HG03521 (cell line): ENCODE results near the gene CAVIN2.

Experiments used
- ATAC-seq: cut with Tn5 transposase; IDR thresholded peaks from one replicate; pipeline ENCODE4 v1.9.1; 2021; ENCODE audit warnings: mild to moderate bottlenecking, moderate library complexity; ENCODE audit not compliant: unreplicated experiment

The CAVIN2 gene

DNA sequence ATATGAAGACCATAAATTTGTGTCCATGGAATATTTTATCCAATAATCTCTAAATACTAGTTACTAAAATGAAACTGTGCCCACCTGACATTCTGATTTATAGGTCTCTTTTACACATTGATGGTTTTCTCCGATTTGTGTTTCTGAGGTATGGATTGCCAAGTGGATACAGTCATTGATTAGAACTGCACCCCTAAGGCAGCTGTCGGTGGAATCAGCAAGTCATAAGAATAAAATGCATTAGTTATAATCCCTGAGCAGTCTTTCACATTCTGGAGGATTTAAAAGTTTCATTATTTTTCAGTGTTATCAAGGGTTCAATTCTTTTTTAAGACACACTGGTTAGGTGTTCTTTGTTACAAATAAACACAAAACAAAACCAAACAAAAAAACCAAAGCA lies 6.0 kb downstream of the CAVIN2 start:
- ATAC-seq: no peak

DNA sequence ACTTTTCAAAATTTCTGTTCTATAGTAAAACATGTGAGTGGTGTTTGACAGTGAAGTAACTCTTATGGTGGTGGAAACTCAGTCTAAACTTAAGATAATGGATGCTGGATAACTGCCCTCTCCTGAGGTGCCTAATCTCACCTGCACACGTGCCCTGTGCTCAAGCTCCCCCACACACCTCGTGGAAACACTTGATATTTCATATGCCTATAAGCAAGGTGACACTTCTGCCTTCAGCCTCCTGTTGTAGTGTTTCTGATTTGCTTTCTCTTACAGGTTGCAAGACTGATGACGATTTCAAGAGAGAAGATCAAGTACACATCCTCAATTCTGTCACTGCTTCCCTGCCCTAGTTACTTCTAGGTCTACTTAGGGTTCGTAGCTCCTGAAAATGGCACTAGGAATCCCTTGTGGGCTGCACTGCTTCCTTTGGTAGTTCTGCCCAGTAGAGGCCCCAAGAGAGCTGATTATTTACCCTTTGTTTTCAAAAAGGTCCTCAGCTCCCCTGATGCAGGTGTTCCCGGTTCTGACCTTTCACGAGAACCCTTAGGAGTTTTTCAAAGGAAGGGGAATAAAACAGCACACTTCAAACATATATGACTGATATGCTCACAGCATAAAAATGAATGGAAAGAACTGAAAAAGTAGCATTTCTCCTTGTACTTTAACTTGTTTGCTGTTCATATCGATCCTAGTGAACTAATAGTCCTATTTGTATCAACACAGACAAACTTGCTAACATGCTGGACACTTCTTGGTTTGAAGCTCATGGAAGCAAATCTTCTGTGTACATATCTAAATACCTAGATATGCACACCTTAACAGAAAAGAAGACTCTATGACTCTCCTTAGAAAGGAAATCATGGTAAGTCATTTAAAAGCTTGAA lies 6.7 kb downstream of the CAVIN2 start:
- no peak for ATAC-seq

DNA sequence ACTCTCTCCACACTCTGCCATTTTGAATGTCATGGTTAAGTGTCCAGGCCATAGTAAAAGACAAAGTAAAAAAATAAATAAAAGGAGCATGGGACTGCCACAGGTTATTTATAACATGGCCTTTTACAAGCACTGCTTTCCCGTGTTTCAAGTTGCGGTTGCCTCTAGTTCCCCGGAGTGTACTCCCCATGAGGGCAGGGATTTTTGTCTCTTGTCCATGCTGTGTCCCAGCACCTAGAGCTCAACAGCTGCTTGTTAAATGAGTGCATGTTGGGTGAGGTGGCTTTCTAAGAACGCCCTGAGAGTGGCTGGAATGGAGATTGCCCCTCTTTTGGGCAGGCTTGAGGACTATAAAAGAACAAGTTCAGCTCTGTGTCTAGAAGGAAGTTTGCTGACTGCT lies 8.4 kb downstream of the CAVIN2 start:
- no peak for ATAC-seq

DNA sequence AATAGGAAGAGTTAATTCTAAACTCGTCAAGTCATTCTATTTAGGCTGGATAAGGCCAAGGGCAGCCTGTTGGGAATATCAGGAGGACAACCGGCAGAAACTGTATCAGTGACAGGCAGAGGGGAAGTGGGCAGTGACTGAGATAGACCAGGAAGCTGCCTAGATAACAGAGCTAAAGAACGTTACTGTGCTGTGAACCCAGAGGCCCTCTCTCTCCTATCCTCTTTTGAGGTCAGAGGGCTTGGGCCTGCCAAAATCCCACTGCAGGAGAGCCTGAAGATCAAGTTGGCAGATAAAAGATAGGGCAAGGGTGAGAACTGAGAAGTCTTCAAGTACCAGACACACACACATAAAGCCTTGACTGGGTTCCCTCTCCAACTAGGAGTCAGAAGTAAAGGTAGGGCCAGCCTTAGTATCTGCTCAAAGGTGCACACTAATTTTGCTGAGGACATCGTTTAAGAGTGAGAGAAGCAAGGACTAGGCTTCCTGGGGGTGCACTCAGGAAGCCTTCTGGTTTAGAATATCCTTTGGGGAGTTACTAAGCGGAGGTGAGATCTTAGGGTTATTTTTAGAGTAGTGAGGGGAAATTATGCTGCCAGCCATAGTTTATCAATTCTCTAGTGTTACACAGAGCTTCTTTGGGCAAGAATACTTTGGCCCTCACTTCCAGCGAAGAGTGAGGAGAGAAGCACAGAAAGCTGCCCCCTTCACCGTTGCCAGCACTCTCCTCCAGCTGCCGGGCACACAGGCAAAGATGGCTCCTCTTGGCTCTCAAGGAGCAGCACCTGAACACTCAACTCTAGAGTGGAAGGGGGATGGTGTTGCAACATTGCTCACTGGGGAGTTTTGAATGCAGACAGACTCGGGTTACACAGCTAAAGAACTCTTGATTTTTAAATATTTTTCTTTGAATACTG lies 9.8 kb downstream of the CAVIN2 start:
- ATAC-seq: no peak

DNA sequence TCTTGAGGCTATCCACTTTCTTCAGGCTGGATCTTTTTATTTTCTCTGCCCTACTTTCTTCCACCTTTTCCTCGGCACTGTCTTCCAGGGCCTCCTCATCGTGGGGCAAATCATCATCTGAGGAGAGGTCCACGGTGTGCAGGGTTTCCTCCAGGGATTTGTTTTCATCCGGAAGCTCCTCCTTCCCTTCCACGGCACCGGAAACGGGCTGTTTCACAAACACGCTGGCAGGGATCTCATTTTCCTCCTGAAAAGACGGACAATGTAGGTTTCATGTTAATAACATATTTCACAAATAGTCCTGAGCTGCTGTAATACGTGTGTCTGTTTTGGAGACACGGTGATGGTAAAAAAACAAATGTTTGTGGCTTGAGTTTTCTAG lies 10.4 kb downstream of the CAVIN2 start:
- ATAC-seq: no peak

DNA sequence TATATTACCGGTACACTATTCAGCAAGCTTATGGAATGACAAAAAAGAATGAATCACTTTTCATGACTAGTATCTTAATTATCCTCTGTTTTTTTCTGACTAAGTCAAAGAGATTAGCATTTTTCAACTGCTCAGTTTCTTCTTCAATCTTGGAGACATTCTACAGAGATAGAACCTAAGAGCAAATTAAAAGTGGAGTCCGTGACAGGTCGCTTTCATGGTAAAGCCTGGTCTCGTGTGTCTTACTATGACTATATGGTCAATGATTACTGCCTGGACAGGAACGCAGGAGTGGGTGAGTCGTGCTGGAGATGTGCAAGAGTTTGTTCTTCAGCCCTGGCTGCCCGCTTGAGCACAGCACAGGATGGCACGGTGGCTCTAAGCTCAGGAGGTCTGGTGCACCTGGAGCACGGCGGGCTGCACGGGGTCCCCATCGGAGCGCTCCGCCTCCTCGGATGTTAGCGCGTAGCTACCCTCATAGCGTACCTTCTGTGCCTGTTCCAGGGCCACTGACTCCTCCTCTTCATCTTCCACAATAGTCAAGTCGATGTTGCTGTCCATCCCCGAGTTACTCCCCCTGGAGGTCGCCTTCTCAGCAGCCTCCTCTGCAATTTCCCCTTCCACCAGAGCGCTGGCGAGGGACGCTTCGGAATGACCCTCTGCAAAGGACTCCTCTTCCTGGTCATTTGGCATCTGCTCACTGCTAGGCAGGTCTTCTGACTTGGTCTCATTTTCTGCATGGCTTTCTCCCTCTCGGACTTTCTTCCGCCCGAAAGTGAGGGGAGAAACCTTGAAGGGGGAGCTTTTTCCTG lies 11.1 kb downstream of the CAVIN2 start:
- no peak for ATAC-seq

DNA sequence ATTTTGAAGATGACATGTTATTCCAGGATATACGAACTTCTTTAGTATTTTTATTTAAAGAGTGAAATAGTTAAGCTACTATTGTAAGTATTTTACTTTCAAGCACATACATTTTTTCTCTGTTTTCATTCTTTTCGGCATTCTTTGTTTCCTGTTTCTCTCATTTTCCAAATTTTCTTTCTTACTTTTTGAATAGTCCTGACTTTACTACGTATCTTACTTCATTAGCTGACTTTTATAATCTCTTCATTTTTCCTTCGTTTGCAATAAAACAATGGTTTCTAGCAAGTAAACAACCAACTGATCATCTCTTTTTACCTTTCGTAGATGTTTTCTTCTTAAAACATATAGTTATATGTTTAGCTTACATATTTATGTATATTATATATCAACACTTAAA lies 11.8 kb downstream of the CAVIN2 start:
- ATAC-seq: no peak

DNA sequence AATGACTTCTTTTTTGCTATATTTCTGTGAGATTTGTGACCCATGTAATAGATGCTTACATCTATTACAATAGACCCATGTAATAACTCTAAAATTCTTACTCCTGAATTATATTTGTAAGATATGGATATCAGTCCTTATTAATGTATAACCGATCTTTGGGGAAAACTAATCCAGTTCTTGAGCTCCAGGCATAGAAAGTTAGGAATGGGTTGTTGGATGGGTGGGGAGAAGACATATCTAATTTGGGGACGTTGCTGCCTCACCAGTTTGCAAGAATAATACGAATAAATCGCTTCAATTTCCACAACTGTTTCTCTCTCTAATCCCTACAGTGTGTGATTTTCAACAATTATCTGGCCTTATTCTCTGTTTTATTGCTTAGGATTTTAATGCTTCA lies 13.5 kb downstream of the CAVIN2 start:
- ATAC-seq: no peak

DNA sequence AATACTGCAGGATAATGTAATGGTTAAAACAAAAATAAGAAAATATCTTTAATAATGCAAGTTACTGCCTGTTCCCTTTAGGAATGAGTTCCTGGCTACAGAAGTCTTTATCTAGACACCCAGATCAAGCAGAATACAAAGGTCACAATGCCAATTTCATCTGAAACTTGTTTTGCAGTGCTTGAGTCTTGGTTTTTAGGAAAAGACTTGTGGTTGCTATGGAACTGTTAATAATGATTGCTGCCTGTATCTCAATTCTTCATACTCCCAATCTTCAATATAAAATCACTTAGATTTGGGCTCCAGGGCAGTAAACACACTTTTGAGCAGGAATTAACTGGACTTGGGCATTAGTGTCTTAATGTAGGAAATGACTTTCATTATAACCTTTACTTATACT lies 14.2 kb downstream of the CAVIN2 start:
- no peak for ATAC-seq

DNA sequence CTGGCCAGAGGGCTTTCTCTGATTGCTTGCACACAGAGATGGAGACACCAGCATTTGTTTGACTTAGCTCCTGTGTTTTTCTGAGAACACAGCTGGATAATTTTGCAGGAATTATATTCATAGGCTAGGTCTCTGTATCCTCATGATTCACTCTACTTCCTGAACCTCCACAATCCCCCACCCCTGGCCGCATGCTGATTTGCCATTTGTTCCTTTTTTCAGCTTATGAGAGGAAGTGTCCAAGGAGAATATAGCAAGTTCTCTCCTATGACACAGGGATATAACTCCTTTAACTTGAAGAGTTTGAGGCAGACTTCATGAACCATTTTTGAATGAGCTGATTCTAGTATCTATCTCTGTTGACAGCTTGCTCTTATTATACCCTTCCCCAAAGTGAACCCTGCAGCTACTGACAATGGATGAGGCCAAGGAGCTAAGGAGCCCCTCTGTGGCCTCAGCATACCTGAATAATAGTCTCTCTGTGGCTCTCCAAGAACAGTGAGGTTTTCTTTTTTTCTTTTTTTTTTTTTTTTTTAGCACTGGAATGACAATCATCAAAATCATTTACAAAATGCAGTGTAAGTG lies 15.4 kb downstream of the CAVIN2 start:
- no peak for ATAC-seq

DNA sequence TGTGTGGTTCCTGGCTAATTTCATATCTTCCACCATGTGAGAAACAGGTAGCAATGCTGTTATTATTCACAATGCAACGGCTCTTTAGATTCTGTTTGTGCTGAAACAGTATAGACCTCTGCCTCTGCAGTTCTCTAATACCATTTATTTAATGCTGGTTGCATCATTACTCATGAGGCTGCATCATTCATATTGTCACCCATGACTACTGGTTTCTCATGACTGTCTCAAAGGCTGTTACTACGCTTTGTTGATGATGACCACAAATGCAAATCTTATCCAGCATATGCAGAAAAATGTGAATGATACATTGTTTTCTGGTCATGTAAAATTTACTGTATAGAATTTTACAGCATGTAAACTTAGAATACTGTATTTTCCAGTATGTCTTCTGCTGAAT lies 22.5 kb downstream of the CAVIN2 start:
- no peak for ATAC-seq

DNA sequence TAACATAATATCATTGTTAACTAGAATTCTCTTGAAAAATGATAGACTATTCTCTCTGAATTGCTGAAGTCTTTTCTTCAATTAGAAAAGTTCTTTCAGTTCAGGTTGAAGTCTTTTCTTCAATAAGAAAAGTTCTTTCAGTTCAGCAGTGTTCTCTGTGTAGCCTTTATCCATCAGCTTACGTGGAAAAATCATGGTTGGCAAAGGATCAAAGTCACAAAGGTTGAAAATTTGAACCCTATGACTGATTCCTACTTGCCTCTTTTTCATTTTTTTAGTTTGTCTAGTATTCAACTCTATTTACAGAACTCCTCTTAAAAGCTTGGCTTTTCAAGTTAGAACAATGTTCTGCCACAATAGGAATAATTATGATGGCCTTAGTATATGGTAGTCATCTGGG lies 25.8 kb downstream of the CAVIN2 start:
- no peak for ATAC-seq

DNA sequence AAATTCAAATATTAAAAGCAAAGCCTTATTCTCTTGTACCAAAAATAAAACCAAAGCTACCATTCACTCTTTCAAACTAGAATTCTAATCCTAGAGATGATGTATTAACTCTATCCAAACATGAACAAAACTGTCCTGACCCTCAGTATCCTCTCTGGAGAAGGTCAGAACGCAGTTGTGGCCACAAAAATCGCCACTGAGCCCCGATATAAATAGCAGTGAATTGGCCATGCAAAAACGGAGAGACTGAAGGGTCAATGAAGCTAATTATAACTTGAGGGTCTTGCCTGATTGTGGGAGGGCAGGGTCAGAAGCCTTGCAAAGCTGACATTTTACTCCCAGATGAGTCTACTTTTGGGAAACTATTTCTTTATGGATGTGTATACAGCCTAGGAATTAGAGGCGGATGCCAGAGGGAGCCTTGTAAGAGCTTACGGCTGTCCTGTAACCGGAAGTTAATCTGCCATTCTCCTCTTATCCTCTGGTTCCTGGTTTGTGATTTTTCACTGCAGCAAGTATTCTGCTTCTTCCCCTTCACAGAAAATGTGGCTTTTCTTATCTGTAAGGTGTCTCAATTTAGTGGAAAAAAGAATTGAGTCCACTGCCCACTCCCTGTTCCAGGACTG lies 28.1 kb downstream of the CAVIN2 start:
- no peak for ATAC-seq

DNA sequence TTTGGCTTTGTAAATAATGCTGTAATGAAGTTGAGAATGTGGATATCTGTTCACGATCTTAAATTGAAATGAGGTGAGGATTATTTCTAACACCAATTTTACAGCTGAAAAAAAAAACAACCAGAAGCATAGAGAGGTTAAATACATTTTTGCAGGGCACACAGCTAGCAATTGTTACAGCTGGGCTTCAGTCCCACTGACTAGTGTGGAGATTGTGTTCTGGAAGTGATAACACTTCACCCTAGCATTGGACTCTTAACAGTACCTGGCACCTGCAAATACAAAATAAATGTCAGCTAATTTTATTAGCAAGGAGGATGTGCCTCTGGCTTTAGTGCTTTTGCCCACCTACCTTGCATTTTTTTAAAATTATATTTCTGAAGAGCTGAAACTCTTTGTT lies 28.8 kb downstream of the CAVIN2 start:
- no peak for ATAC-seq

DNA sequence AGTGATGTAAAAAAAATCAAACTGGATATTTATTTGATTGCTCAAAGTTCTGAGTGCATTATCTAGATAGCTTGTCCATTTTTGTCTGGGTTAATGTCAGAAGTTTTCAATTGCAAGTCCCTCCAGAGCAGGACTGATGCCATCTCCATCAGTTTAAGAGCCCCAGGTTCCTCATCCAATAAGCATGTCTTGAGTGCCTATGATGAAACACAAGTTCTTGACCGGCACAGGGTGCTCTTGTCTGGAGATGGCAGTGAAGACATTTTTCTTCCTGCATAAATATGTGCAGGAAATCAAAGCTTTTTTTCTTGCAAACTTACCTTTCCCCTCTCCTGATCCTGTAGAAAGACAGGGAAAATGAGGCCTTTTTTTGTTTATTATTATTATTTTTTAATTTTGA lies 31.9 kb downstream of the CAVIN2 start:
- ATAC-seq: no peak

DNA sequence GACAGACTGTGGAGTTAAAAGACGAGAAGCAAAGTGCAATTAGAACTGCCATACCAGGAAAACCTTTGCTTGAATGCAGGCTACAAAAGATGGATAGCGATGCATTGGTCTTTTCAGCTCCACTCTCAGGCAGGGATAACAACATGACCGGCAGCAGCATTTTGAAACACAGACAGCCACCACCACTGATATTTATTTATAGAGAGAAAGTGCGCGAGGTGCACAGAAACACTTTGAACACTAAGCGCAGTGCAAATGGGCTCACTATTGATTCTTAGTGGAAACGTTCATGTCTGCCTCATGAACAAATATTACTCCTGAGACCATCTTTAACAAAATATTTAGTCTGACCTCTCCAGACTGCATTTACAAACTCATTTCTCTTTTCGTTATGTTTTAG lies 32.9 kb downstream of the CAVIN2 start:
- no peak for ATAC-seq

DNA sequence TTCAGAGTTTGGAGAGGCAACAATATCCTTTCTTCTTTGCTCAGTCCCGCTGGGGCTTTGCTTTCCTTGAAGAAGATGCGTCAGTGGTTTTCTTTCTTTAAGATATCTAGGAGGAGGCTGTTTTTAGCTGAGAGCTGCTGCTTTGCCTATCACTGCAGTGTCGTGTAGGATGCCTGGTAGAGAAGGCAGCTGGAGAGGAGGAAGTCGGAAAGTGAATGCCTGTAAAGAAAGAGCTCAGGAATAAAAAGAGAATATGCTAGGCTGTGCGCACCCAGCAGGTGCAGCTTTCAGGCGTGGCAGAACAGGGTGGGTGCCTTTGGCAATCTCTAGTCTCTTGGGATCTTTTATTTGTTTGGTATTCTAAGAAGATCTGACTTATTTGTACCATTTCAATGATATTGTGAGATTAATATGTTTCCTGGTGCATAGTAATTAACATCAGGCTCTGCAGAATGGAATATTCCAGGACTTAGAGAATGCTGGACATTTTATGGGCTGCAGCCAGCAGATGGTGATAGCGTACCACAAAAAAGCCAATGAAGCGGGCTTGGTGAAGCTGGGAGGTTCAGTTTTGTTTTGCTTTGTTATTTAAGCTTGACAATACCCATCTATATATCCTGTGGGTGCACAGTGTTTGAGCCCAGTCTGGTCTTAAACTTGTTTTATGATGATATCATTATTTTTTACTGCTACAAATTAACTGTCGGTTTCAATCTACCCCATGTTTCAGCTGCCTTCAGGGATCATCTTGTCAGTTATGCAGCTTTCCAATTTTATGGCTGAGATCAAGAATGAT lies 34.9 kb downstream of the CAVIN2 start:
- peak; percentile 66 for ATAC-seq

DNA sequence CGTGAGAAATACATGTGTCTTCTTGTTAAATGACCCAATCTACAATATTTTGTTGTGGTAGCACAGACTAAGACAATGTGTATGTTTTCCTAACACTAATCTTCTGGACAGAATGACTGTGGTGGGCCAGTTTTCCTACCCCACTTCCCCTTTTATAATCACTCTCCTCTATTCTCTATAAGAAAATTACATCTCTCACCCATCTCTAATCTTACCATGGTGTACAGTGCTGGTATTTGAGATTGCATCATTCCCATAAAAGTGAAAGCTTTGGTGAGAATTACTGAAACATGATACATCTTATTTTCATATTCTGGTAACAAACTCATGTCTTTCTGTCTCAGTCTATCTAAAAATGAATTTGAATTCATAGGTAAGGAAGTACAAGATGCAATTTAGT lies 40.5 kb downstream of the CAVIN2 start:
- ATAC-seq: no peak

DNA sequence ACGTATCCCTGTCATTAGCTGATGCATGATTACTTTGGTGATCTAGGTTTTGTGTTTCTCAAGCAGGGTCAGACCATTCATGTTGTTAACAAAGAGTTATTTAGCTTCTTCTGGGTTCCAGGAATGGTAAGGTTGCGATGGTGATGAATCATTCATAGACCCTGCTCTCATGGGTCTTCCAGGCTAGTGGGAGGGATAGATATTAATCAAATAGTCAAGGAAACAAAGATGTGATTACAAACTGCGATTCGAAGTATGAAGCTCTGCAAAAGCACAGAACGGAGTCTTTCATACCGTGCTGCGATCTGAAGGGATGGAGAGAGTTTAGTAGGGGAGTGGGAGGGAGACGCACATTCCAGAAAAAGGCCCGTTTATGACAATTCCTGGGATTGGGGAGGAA lies 42.1 kb downstream of the CAVIN2 start:
- no peak for ATAC-seq

DNA sequence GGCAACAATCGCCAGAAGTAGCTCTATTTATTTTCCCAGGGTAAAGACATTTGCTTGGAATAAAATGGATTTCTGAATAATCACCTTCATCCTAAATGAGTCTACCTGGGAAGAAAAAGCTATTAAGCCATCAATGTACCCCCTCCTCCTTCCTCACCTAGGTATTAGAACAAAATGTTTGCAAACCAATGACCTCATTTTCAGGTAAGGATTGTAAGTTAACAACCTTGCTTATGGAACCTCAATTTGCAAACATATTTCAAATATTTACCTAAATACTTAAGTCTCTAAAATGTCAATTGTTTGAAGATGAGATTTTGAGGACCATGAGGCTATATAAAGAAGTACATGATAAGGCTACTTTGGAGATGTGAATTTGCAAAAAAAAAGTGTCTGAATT lies 43.9 kb downstream of the CAVIN2 start:
- ATAC-seq: no peak
